ENCODE results near the gene MRGPRE. TPM values are rescaled to one million over a fixed set of nuclear protein-coding genes. Genes with fewer than 3 reads are reported as not detected.
"Not testable (repeated sequence)": the region's sequence is repeated elsewhere in the genome, so short reads cannot be mapped to it uniquely, and the experiment has no call there.

MRGPRE gene, protein sequence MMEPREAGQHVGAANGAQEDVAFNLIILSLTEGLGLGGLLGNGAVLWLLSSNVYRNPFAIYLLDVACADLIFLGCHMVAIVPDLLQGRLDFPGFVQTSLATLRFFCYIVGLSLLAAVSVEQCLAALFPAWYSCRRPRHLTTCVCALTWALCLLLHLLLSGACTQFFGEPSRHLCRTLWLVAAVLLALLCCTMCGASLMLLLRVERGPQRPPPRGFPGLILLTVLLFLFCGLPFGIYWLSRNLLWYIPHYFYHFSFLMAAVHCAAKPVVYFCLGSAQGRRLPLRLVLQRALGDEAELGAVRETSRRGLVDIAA
- total RNA-seq, result under 1 TPM in 1 of 4 donors, not detected in 3; 0.47 TPM

DNA sequence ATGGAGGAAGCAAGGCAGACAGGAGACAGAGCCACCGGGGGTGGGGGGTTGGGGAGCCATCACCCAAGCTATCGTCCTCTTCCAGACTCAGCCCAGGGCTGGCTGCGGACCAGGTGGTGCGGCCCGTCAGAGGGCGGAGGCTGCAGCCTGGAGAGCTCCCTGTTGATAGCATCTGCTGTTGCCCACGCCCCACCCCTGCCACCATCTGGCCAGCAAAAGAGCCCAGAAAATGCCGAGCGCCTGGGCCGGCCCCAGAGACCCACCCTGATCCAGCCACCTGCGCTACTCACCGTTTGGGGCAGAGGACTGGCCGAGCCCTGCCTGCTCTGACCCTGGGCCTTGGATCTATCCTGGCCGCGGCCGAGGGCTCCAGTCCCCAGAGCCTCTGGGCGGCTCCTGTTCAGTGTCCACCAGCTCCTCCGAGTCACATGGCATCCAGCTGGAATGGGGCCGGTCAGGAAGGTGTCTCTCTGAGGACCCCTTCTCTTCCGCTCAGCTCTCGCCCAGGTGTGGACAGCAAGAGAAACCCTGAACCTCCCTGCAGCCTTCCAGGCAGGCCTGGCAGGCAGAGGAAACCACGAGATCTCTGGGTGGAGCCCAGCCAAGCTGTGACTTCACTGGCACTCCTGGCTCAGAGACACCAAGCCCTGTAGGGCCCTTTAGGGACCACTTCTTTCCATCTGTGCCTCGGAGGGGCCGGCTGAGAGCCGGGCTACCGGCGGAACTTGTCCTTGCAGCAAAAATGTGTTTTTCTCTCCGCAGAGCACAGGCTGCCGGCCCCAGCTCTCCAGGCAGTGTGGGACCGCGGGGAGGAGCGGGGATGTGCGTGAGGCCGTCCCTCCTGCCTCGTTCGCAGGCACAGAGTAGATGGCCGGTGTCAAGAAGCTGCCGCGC, at the start of gene MRGPRE:
Gene MRGPRE, minus strand, starts transcription at position 567 of the 894 bp plus-strand sequence. CDS start 3,618 bp downstream, outside the sequence.
- TF ChIP-seq POLR2AphosphoS5 (IDR thresholded peaks at IDR 0.05), result no peak
- TF ChIP-seq, protein P1, sequence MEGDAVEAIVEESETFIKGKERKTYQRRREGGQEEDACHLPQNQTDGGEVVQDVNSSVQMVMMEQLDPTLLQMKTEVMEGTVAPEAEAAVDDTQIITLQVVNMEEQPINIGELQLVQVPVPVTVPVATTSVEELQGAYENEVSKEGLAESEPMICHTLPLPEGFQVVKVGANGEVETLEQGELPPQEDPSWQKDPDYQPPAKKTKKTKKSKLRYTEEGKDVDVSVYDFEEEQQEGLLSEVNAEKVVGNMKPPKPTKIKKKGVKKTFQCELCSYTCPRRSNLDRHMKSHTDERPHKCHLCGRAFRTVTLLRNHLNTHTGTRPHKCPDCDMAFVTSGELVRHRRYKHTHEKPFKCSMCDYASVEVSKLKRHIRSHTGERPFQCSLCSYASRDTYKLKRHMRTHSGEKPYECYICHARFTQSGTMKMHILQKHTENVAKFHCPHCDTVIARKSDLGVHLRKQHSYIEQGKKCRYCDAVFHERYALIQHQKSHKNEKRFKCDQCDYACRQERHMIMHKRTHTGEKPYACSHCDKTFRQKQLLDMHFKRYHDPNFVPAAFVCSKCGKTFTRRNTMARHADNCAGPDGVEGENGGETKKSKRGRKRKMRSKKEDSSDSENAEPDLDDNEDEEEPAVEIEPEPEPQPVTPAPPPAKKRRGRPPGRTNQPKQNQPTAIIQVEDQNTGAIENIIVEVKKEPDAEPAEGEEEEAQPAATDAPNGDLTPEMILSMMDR (IDR thresholded peaks at IDR 0.05), result no peak
- TF ChIP-seq EP300 (IDR thresholded peaks at IDR 0.05), result no peak
- TF ChIP-seq POLR2A (IDR thresholded peaks at IDR 0.05), result no peak
- peaks cover 11% of the 10 kb centered on the region for H3K4me1 ChIP-seq
- H3K27ac ChIP-seq, result no peak within 1 kb of the TSS
- H3K9me3 ChIP-seq, result no peaks in the 10 kb centered on the region
- peak; percentile 65 to 74 for DNase-seq (ENCODE audit: low spot score in 2 of 2)
- no peaks in the 10 kb centered on the region for H3K36me3 ChIP-seq
- peak within 1 kb of the TSS; percentile 19 for H3K4me3 ChIP-seq
- 23% methylated on average over 6 of the region's 39 CpGs for WGBS
- peaks cover 37% of the 10 kb centered on the region for H3K27me3 ChIP-seq

DNA sequence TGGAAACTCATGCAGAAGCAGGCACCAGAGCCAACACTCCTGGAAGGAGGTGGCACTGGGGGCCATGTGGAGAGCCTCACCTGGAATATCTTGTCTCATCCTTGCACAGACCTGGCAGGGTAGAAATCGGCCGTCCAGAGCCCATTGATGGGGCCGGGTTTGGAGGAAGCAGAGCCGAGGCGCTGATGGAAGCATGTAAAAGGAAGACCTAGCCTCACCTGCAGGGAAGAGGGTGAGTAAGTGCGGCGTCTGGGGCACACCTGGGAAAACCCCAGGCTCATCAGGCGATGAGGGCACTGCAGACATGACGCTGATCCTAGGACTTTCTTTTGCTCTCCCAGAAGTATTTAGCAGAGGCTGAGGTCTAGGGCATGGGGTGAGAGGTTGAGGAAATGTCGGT, 48.9 kb upstream of the MRGPRE start:
- not testable (repeated sequence) for H3K4me3 ChIP-seq, H3K9me3 ChIP-seq, H3K27ac ChIP-seq, H3K36me3 ChIP-seq, H3K4me1 ChIP-seq, H3K27me3 ChIP-seq
- DNase-seq (ENCODE audit: low spot score in 2 of 2), result peak in 1 of 2 donors; percentile 57
- 92% methylated on average over 1 of the region's 10 CpGs for WGBS

DNA sequence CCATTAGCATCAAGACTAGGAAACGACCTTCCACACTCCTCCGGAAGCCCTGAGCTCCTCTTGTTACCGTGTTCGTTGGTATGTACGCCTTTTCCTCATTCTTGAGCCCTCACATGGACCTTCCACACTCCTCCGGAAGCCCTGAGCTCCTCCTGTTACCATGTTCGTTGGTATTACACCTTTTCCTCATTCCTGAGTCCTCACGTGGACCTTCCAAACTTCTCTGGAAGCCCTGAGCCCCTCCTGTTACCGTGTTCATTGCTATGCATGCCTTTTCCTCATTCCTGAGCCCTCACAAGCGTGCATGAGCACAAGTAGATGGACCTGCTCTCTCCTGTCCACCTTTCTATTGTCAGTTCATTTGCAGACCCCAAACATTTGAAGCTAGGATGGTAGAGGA, 48.4 kb upstream of the MRGPRE start:
- not testable (repeated sequence) for DNase-seq (ENCODE audit: low spot score in 2 of 2); H3K4me1 ChIP-seq; H3K9me3 ChIP-seq; H3K27me3 ChIP-seq; H3K4me3 ChIP-seq; H3K27ac ChIP-seq; H3K36me3 ChIP-seq
- no CpG with 5 or more reads among the region's 10 CpGs for WGBS

DNA sequence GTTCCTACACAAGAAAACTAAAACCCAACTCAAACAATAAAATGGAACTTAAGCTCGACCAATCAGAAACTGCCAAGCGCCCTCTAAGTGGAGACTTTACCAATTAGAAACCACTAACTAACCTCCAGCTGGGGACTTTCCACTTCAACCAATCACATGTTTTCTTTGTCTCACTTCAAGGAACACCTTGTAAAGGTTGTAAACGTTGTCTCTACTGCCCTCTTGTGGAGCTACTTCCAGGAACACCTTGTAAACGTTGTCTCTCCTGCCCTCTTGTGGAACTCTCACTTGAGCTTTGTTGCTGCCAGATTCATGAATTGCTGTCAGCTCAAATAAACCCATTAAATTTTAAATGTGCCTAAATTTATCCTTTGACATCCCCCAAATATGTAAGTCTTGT, 46.7 kb upstream of the MRGPRE start:
- H3K27ac ChIP-seq; H3K36me3 ChIP-seq; DNase-seq (ENCODE audit: low spot score in 2 of 2); H3K4me1 ChIP-seq; H3K9me3 ChIP-seq; H3K27me3 ChIP-seq; H3K4me3 ChIP-seq: not testable (repeated sequence)
- no CpG with 5 or more reads among the region's 4 CpGs for WGBS

DNA sequence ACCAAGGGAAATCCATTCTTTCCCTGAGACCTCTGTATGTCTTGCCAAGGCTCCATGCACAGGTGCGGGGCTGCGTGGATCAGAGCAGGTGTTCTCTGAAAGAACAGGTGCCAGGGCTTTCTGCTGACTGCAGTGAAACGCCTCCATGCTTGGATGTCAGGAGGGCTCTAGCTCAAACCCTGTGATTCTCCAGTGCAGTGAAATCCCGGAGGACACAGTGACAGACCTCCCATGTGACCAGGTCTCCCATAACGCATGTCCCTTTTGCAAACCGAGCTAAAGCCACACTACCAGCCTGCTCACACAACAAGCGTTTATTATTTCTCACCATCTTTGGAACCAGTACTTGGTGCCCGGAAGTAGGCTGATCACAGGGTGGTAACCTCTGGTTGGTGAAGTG, 41.4 kb upstream of the MRGPRE start:
- H3K9me3 ChIP-seq; H3K27me3 ChIP-seq; H3K4me3 ChIP-seq; DNase-seq (ENCODE audit: low spot score in 2 of 2); H3K4me1 ChIP-seq; H3K27ac ChIP-seq; H3K36me3 ChIP-seq: not testable (repeated sequence)
- WGBS, result no CpG with 5 or more reads among the region's 8 CpGs

DNA sequence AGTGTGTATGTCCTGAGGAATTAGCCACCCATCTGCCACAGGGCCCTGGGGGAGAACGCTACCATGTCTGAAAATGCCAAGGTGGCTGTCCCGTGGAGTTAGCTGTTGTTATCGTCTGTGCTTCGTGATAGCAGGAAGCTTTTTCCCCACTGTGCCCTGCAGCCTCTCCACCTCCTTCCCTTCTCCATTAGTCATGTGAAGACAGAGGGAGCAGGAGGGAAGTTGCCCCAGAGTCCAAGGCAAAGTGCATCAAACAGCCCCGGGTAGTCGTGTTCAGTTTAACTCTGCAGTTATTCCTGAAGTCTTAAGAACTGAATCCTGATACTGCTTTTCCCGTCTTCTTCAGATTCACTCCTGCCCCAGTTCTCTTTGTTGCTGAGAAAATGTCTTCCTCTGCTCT, 30.3 kb upstream of the MRGPRE start:
- not testable (repeated sequence) for H3K4me1 ChIP-seq; H3K36me3 ChIP-seq; H3K4me3 ChIP-seq; H3K9me3 ChIP-seq; H3K27ac ChIP-seq; DNase-seq (ENCODE audit: low spot score in 2 of 2); H3K27me3 ChIP-seq
- WGBS, result 47% methylated on average over 4 of the region's 7 CpGs

DNA sequence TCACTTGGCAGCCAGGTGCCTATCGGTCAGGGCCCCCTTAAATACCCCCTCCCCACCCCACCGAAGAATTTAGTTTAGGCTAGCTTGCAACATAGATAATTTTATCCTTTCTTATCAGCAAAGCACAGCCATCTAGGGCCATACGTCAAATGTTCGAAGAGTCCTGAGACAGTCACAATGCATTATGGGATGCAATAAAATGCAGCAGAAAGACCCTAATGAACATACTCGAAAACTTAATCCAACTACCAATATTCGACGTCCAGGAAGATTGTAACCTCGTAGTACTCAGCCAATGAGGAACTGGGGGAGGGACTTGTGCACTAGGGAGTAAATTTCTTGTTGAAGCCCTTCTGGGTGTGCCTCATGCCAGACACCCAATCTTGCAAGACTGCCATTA, 29.6 kb upstream of the MRGPRE start:
- not testable (repeated sequence) for H3K27me3 ChIP-seq
- WGBS, result 73% methylated on average over 7 of the region's 8 CpGs

DNA sequence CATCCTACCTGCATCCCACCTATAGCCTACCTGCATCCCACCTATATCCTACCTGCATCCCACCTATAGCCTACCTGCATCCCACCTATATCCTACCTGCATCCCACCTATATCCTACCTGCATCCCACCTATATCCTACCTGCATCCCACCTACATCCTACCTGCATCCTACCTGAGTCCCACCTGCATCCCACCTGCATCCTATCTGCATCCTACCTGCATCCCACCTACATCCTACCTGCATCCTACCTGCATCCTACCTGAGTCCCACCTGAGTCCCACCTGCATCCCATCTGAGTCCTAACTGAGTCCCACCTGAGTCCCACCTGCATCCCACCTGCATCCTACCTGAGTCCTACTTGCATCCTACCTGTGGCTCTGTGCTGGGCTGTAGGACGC, 25.3 kb upstream of the MRGPRE start:
- H3K4me1 ChIP-seq; H3K27ac ChIP-seq; H3K27me3 ChIP-seq; H3K9me3 ChIP-seq; H3K36me3 ChIP-seq; H3K4me3 ChIP-seq; DNase-seq (ENCODE audit: low spot score in 2 of 2): not testable (repeated sequence)
- 100% methylated on average over 1 of the region's 1 CpG for WGBS

More for the DNA sequence above, 29.6 kb upstream of the MRGPRE start:
- not testable (repeated sequence) for H3K4me3 ChIP-seq; H3K9me3 ChIP-seq; DNase-seq (ENCODE audit: low spot score in 2 of 2); H3K27ac ChIP-seq; H3K4me1 ChIP-seq; H3K36me3 ChIP-seq

DNA sequence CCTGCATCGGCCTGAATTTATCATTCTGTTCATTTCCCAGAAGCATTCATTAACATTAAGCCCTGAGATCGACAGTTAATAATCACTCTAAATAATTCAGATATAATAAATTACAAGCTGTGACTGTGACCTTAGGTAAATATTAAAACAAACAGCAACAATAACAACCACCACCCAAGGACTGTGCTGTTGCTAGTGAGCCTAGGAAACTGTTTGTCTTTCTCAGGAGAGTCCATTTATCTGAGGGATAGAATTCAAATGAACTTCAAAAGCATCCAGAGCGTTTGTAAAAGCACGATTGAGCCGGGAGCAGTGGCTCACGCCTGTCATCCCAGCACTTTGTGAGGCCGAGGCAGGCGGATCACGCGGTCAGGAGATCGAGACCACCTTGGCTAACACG, 23.0 kb upstream of the MRGPRE start:
- H3K4me1 ChIP-seq, result not testable (repeated sequence)
- WGBS, result 100% methylated on average over 1 of the region's 12 CpGs

DNA sequence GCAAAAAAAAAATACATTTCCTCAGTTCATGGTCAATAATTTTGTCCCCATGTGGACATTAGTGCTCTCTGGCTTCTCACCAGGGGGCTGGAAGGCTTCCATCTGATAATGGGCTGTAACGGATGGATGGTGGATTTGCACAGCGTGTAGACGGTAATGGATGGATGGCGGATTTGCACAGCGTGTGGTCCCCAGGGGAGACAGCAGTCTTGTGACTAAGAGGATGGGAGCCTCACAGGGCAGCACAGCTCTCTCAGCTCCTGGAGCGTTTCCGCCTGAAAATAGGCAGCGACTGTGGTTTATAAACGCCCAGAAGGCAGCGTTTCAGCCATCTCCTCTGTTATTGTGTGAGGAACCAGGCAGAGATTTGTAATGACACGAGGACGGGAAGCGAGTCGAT, 22.6 kb upstream of the MRGPRE start:
- WGBS, result no CpG with 5 or more reads among the region's 14 CpGs
- DNase-seq (ENCODE audit: low spot score in 2 of 2); H3K4me1 ChIP-seq: not testable (repeated sequence)

More for the DNA sequence above, 23.0 kb upstream of the MRGPRE start:
- H3K9me3 ChIP-seq; H3K27me3 ChIP-seq; H3K36me3 ChIP-seq; H3K4me3 ChIP-seq; DNase-seq (ENCODE audit: low spot score in 2 of 2); H3K27ac ChIP-seq: not testable (repeated sequence)

More for the DNA sequence above, 22.6 kb upstream of the MRGPRE start:
- H3K9me3 ChIP-seq, H3K27ac ChIP-seq, H3K4me3 ChIP-seq, H3K36me3 ChIP-seq, H3K27me3 ChIP-seq: not testable (repeated sequence)

All from suprapubic skin (tissue), 4 donors.